ENCODE measurements around the gene INTS12. TPM values are rescaled to one million over a fixed set of nuclear protein-coding genes. Genes with fewer than 3 reads are reported as not detected.
"Not testable (repeated sequence)": the region's sequence is repeated elsewhere in the genome, so short reads cannot be mapped to it uniquely, and the experiment has no call there.

Gene INTS12
- total and polyA plus RNA-seq, 4 experiments from 2014 or later, result 16.6 to 29.5 (median 23.5) TPM

- H3K9me3 Mint-ChIP-seq; DNase-seq; H3K4me3 Mint-ChIP-seq; H3K27me3 Mint-ChIP-seq; H3K27ac ChIP-seq (ENCODE audit: low read depth, low read length); intact Hi-C loops (cut with micrococcal nuclease); H3K4me1 Mint-ChIP-seq; H3K4me3 ChIP-seq (ENCODE audit: low read length in 2 of 2); H3K27me3 ChIP-seq (ENCODE audit: insufficient read depth, low read length); H3K4me1 ChIP-seq (ENCODE audit: insufficient read depth, low read length); H3K9me3 ChIP-seq (ENCODE audit: control insufficient read depth in 1 of 2, low read length in 2 of 2); POLR2A ChIA-PET (ENCODE audit: partially characterized antibody): not testable (repeated sequence)
- CTCF ChIA-PET (ENCODE audit: partially characterized antibody), result interaction anchor here (1.2 kb wide), 1 partner anchor 13 kb away, joined by 3 read pairs; the partner anchor contains the start of genes GSTCD and INTS12
- Mint-ChIP-seq H3K27ac (peak overlapping the region in 1 of 7 donors; percentile 50), H3K36me3 (peaks cover 34 to 61% of the 10 kb centered on the region in 2 donors)
- peaks cover 27% of the 10 kb centered on the region for H3K36me3 ChIP-seq (ENCODE audit: insufficient read depth, low read length)
These were observed 13.7 kb downstream of the INTS12 start for GRCh38 chr4:105694812-105695211.

- DNase-seq, result no peak
- Mint-ChIP-seq H3K27ac (no peak overlapping the region), H3K4me1 (peaks cover 0 to 2% (median 0%) of the 10 kb centered on the region in 4 donors), H3K9me3 (no peaks in the 10 kb centered on the region), H3K4me3 (no peak overlapping the region), H3K27me3 (no peaks in the 10 kb centered on the region), H3K36me3 (peaks cover 38 to 55% of the 10 kb centered on the region in 2 donors)
- ChIA-PET CTCF (ENCODE audit: partially characterized antibody) (no interaction called here), POLR2A (ENCODE audit: partially characterized antibody) (no interaction called here)
- no peak overlapping the region for H3K27ac ChIP-seq (ENCODE audit: low read depth, low read length)
- H3K9me3 ChIP-seq (ENCODE audit: control insufficient read depth in 1 of 2, low read length in 2 of 2), result no peaks in the 10 kb centered on the region
- H3K36me3 ChIP-seq (ENCODE audit: insufficient read depth, low read length), result peaks cover 20% of the 10 kb centered on the region
- no peaks in the 10 kb centered on the region for H3K4me1 ChIP-seq (ENCODE audit: insufficient read depth, low read length)
- H3K4me3 ChIP-seq (ENCODE audit: low read length in 2 of 2), result no peak overlapping the region
- no peaks in the 10 kb centered on the region for H3K27me3 ChIP-seq (ENCODE audit: insufficient read depth, low read length)
- intact Hi-C loops (cut with micrococcal nuclease), result no loop called here
These were observed 21.9 kb downstream of the INTS12 start for GRCh38 chr4:105686571-105686970.

GRCh38 chr4:105683038-105683437, 25.5 kb downstream of the INTS12 start:
- no peak for DNase-seq
- ChIA-PET POLR2A (ENCODE audit: partially characterized antibody) (no interaction called here), CTCF (ENCODE audit: partially characterized antibody) (interaction anchor here (0.7 kb wide), 1 partner anchor 32 kb away, joined by 3 read pairs; no protein-coding TSS in a partner anchor)
- Histone ChIP-seq H3K9me3 (ENCODE audit: control insufficient read depth in 1 of 2, low read length in 2 of 2) (no peaks in the 10 kb centered on the region), H3K27ac (ENCODE audit: low read depth, low read length) (no peak overlapping the region), H3K27me3 (ENCODE audit: insufficient read depth, low read length) (no peaks in the 10 kb centered on the region), H3K4me3 (ENCODE audit: low read length in 2 of 2) (no peak overlapping the region), H3K4me1 (ENCODE audit: insufficient read depth, low read length) (no peaks in the 10 kb centered on the region), H3K36me3 (ENCODE audit: insufficient read depth, low read length) (peaks cover 8% of the 10 kb centered on the region)
- peaks cover 0 to 2% (median 0%) of the 10 kb centered on the region in 8 donors for H3K9me3 Mint-ChIP-seq
- H3K36me3 Mint-ChIP-seq, result peaks cover 21 to 36% of the 10 kb centered on the region in 2 donors
- intact Hi-C loops (cut with micrococcal nuclease), result no loop called here
- H3K4me3 Mint-ChIP-seq, result no peak overlapping the region
- no peaks in the 10 kb centered on the region for H3K4me1 Mint-ChIP-seq
- no peaks in the 10 kb centered on the region for H3K27me3 Mint-ChIP-seq
- peak overlapping the region in 1 of 7 donors; percentile 6 for H3K27ac Mint-ChIP-seq

GRCh38 chr4:105679186-105679585, 29.3 kb downstream of the INTS12 start:
- Mint-ChIP-seq H3K4me1 (no peaks in the 10 kb centered on the region), H3K9me3 (peaks cover 0 to 2% (median 0%) of the 10 kb centered on the region in 8 donors)

GRCh38 chr4:105677709-105678108, 30.8 kb downstream of the INTS12 start:
- DNase-seq, result no peak
- no peak overlapping the region for H3K27ac ChIP-seq (ENCODE audit: low read depth, low read length)
- intact Hi-C loops (cut with micrococcal nuclease), result no loop called here
- ChIA-PET POLR2A (ENCODE audit: partially characterized antibody) (no interaction called here), CTCF (ENCODE audit: partially characterized antibody) (interaction anchor here (1.3 kb wide), 1 partner anchor 12 kb away, joined by 3 read pairs; no protein-coding TSS in a partner anchor)
- Mint-ChIP-seq H3K4me1 (no peaks in the 10 kb centered on the region), H3K9me3 (peaks cover 0 to 2% (median 0%) of the 10 kb centered on the region in 8 donors), H3K27me3 (peaks cover 0 to under 1% of the 10 kb centered on the region in 2 donors), H3K4me3 (no peak overlapping the region), H3K36me3 (peaks cover 10 to 13% of the 10 kb centered on the region in 2 donors), H3K27ac (no peak overlapping the region)
- no peaks in the 10 kb centered on the region for H3K9me3 ChIP-seq (ENCODE audit: control insufficient read depth in 1 of 2, low read length in 2 of 2)
- H3K27me3 ChIP-seq (ENCODE audit: insufficient read depth, low read length), result no peaks in the 10 kb centered on the region
- H3K4me1 ChIP-seq (ENCODE audit: insufficient read depth, low read length), result no peaks in the 10 kb centered on the region
- H3K4me3 ChIP-seq (ENCODE audit: low read length in 2 of 2), result no peak overlapping the region
- H3K36me3 ChIP-seq (ENCODE audit: insufficient read depth, low read length), result peaks cover 2% of the 10 kb centered on the region

More at GRCh38 chr4:105679186-105679585, 29.3 kb downstream of the INTS12 start:
- Mint-ChIP-seq H3K4me3 (no peak overlapping the region), H3K36me3 (peaks cover 14 to 22% of the 10 kb centered on the region in 2 donors), H3K27ac (peak overlapping the region in 1 of 7 donors; percentile 37), H3K27me3 (no peaks in the 10 kb centered on the region)
- intact Hi-C loops (cut with micrococcal nuclease), result no loop called here
- H3K27me3 ChIP-seq (ENCODE audit: insufficient read depth, low read length), result no peaks in the 10 kb centered on the region
- POLR2A ChIA-PET (ENCODE audit: partially characterized antibody), result no interaction called here
- H3K4me1 ChIP-seq (ENCODE audit: insufficient read depth, low read length), result no peaks in the 10 kb centered on the region
- peaks cover 8% of the 10 kb centered on the region for H3K36me3 ChIP-seq (ENCODE audit: insufficient read depth, low read length)
- no peak for DNase-seq
- CTCF ChIA-PET (ENCODE audit: partially characterized antibody), result no interaction called here
- H3K27ac ChIP-seq (ENCODE audit: low read depth, low read length), result no peak overlapping the region
- no peaks in the 10 kb centered on the region for H3K9me3 ChIP-seq (ENCODE audit: control insufficient read depth in 1 of 2, low read length in 2 of 2)
- no peak overlapping the region for H3K4me3 ChIP-seq (ENCODE audit: low read length in 2 of 2)

- H3K4me1 ChIP-seq (ENCODE audit: insufficient read depth, low read length), result no peaks in the 10 kb centered on the region
- ChIA-PET CTCF (ENCODE audit: partially characterized antibody) (no interaction called here), POLR2A (ENCODE audit: partially characterized antibody) (no interaction called here)
- H3K27ac ChIP-seq (ENCODE audit: low read depth, low read length), result no peak overlapping the region
- H3K27ac Mint-ChIP-seq, result no peak overlapping the region
- H3K4me1 Mint-ChIP-seq, result no peaks in the 10 kb centered on the region
- no peaks in the 10 kb centered on the region for H3K27me3 ChIP-seq (ENCODE audit: insufficient read depth, low read length)
- H3K27me3 Mint-ChIP-seq, result peaks cover 3 to 4% of the 10 kb centered on the region in 2 donors
- DNase-seq, result no peak
- no peaks in the 10 kb centered on the region for H3K36me3 Mint-ChIP-seq
- H3K9me3 Mint-ChIP-seq, result peaks cover 0 to 2% (median 0%) of the 10 kb centered on the region in 8 donors
- no peak overlapping the region for H3K4me3 ChIP-seq (ENCODE audit: low read length in 2 of 2)
- H3K9me3 ChIP-seq (ENCODE audit: control insufficient read depth in 1 of 2, low read length in 2 of 2), result no peaks in the 10 kb centered on the region
- H3K4me3 Mint-ChIP-seq, result no peak overlapping the region
- intact Hi-C loops (cut with micrococcal nuclease), result no loop called here
- H3K36me3 ChIP-seq (ENCODE audit: insufficient read depth, low read length), result no peaks in the 10 kb centered on the region
These were observed 34.5 kb downstream of the INTS12 start for GRCh38 chr4:105674011-105674410.

- no peaks in the 10 kb centered on the region for H3K4me1 ChIP-seq (ENCODE audit: insufficient read depth, low read length)
- Mint-ChIP-seq H3K27me3 (peaks cover 4 to 10% of the 10 kb centered on the region in 2 donors), H3K4me3 (no peak overlapping the region), H3K4me1 (no peaks in the 10 kb centered on the region), H3K9me3 (no peaks in the 10 kb centered on the region), H3K36me3 (no peaks in the 10 kb centered on the region), H3K27ac (no peak overlapping the region)
- H3K27me3 ChIP-seq (ENCODE audit: insufficient read depth, low read length), result no peaks in the 10 kb centered on the region
- ChIA-PET POLR2A (ENCODE audit: partially characterized antibody) (no interaction called here), CTCF (ENCODE audit: partially characterized antibody) (no interaction called here)
- H3K27ac ChIP-seq (ENCODE audit: low read depth, low read length), result no peak overlapping the region
- intact Hi-C loops (cut with micrococcal nuclease), result no loop called here
- no peak overlapping the region for H3K4me3 ChIP-seq (ENCODE audit: low read length in 2 of 2)
- H3K36me3 ChIP-seq (ENCODE audit: insufficient read depth, low read length), result no peaks in the 10 kb centered on the region
- H3K9me3 ChIP-seq (ENCODE audit: control insufficient read depth in 1 of 2, low read length in 2 of 2), result no peaks in the 10 kb centered on the region
- no peak for DNase-seq
These were observed 37.2 kb downstream of the INTS12 start for GRCh38 chr4:105671301-105671700.

GRCh38 chr4:105670684-105671083, 37.8 kb downstream of the INTS12 start:
- H3K27me3 Mint-ChIP-seq, result peaks cover 6 to 10% of the 10 kb centered on the region in 2 donors

More at GRCh38 chr4:105670684-105671083, 37.8 kb downstream of the INTS12 start:
- no peaks in the 10 kb centered on the region for H3K36me3 ChIP-seq (ENCODE audit: insufficient read depth, low read length)
- POLR2A ChIA-PET (ENCODE audit: partially characterized antibody), result no interaction called here
- no peaks in the 10 kb centered on the region for H3K4me1 ChIP-seq (ENCODE audit: insufficient read depth, low read length)
- no peak overlapping the region for H3K4me3 ChIP-seq (ENCODE audit: low read length in 2 of 2)
- no peaks in the 10 kb centered on the region for H3K27me3 ChIP-seq (ENCODE audit: insufficient read depth, low read length)
- no peaks in the 10 kb centered on the region for H3K9me3 ChIP-seq (ENCODE audit: control insufficient read depth in 1 of 2, low read length in 2 of 2)
- no peak overlapping the region for H3K27ac ChIP-seq (ENCODE audit: low read depth, low read length)
- H3K9me3 Mint-ChIP-seq, result no peaks in the 10 kb centered on the region
- H3K36me3 Mint-ChIP-seq, result no peaks in the 10 kb centered on the region
- intact Hi-C loops (cut with micrococcal nuclease), result no loop called here
- no peaks in the 10 kb centered on the region for H3K4me1 Mint-ChIP-seq
- H3K4me3 Mint-ChIP-seq, result no peak overlapping the region
- CTCF ChIA-PET (ENCODE audit: partially characterized antibody), result no interaction called here
- no peak for DNase-seq
- H3K27ac Mint-ChIP-seq, result no peak overlapping the region
